Thoracic aorta (tissue), 2 donors: Measurements from ENCODE around the gene EPHB3. TPM values are rescaled to one million over a fixed set of nuclear protein-coding genes. Genes with fewer than 3 reads are reported as not detected.

Experiments
- ATAC-seq: fragments of 150-250 bp; one replicate; pipeline ENCODE4 v1.8.0; 2017; ENCODE audit warnings: low read depth; ENCODE audit not compliant: insufficient number of reproducible peaks, low FRiP score
- DNase-seq: peaks from one replicate; pipeline ENCODE4 v3.0.0-alpha.2; 2020; ENCODE audit warnings: low spot score
- H3K27ac ChIP-seq, 2 donors: fragments of 200-600 bp; sonication (generic); 1 replicate in 1 of 2; 2 replicates in 1 of 2; pipeline ENCODE4 v1.5.1; 2016; ENCODE audit warnings: mild to moderate bottlenecking in 2 of 2, moderate library complexity in 2 of 2
- H3K27me3 ChIP-seq: fragments of 200-600 bp; sonication (generic); replicated peaks from 2 replicates; pipeline ENCODE4 v1.6.0; 2016; ENCODE audit warnings: mild to moderate bottlenecking; ENCODE audit not compliant: insufficient read depth
- H3K36me3 ChIP-seq: fragments of 200-600 bp; sonication (generic); one replicate; pipeline ENCODE4 v1.5.1; 2016
- H3K4me1 ChIP-seq, 2 donors: fragments of 200-600 bp; sonication (generic); 1 replicate in 1 of 2; 2 replicates in 1 of 2; pipeline versions ENCODE4 v1.5.1 to v1.6.0; 2016; ENCODE audit warnings: low read depth in 2 of 2, mild to moderate bottlenecking in 1 of 2; ENCODE audit not compliant: control insufficient read depth in 1 of 2
- H3K4me3 ChIP-seq: fragments of 200-600 bp; sonication (generic); 2 replicates; pipeline ENCODE4 v1.5.1; 2016; ENCODE audit warnings: mild to moderate bottlenecking
- H3K9me3 ChIP-seq: fragments of 200-600 bp; sonication (generic); 2 replicates; pipeline ENCODE4 v1.5.1; 2016
- CTCF ChIP-seq: fragments of 200-600 bp; sonication (generic); IDR thresholded peaks from one replicate; pipeline ENCODE4 v1.5.1; 2019; ENCODE audit warnings: antibody characterized with exemption
- total RNA-seq, 2 donors: library from RNA; depleted of rRNA; stranded (reverse); fragments of >200 nt; gene quantifications; one replicate each; pipeline versions ENCODE4 v1.1.0 to v1.2.3, GENCODE V29; 2016

The EPHB3 gene
- total RNA-seq, 2 donors from 2014 or later = 2.8 to 5.0 TPM

- H3K36me3 ChIP-seq = no peaks in the 10 kb centered on the region
- DNase-seq = no peak
- peak; percentile 44 for TF ChIP-seq CTCF
- no peaks in the 10 kb centered on the region for H3K27me3 ChIP-seq
- peaks cover 0 to 7% of the 10 kb centered on the region in 2 donors for H3K4me1 ChIP-seq
- no peaks in the 10 kb centered on the region for H3K9me3 ChIP-seq
- H3K27ac ChIP-seq = no peak overlapping the region
- no peak for ATAC-seq
- H3K4me3 ChIP-seq = no peak overlapping the region
Measured at GRCh38 chr3:184540777-184541681, 20.6 kb upstream of the EPHB3 start.

GRCh38 chr3:184541886-184542562 is 19.6 kb upstream of the EPHB3 start:
- Histone ChIP-seq H3K27me3 (no peaks in the 10 kb centered on the region), H3K9me3 (no peaks in the 10 kb centered on the region), H3K4me3 (no peak overlapping the region), H3K4me1 (peaks cover 0 to 7% of the 10 kb centered on the region in 2 donors), H3K36me3 (no peaks in the 10 kb centered on the region), H3K27ac (no peak overlapping the region)
- TF ChIP-seq CTCF = no peak
- DNase-seq = no peak
- ATAC-seq = no peak

GRCh38 chr3:184542577-184542976 is 19.0 kb upstream of the EPHB3 start:
- ATAC-seq (no peak), DNase-seq (no peak)
- Histone ChIP-seq H3K27me3 (no peaks in the 10 kb centered on the region), H3K27ac (no peak overlapping the region), H3K36me3 (no peaks in the 10 kb centered on the region), H3K4me1 (peaks cover 0 to 7% of the 10 kb centered on the region in 2 donors), H3K9me3 (no peaks in the 10 kb centered on the region), H3K4me3 (no peak overlapping the region)
- TF ChIP-seq CTCF = no peak

GRCh38 chr3:184543256-184543655 is 18.3 kb upstream of the EPHB3 start:
- Histone ChIP-seq H3K27me3 (no peaks in the 10 kb centered on the region), H3K4me1 (peaks cover 0 to 7% of the 10 kb centered on the region in 2 donors), H3K27ac (no peak overlapping the region), H3K4me3 (no peak overlapping the region), H3K36me3 (no peaks in the 10 kb centered on the region), H3K9me3 (no peaks in the 10 kb centered on the region)
- DNase-seq (no peak), ATAC-seq (no peak)
- no peak for TF ChIP-seq CTCF

GRCh38 chr3:184543843-184544512 is 17.6 kb upstream of the EPHB3 start:
- Histone ChIP-seq H3K27me3 (no peaks in the 10 kb centered on the region), H3K36me3 (no peaks in the 10 kb centered on the region), H3K4me3 (peak overlapping the region; percentile 8), H3K9me3 (no peaks in the 10 kb centered on the region), H3K27ac (no peak overlapping the region), H3K4me1 (peaks cover 0 to 7% of the 10 kb centered on the region in 2 donors)
- peak; percentile 96 for TF ChIP-seq CTCF
- ATAC-seq (peak; percentile 48), DNase-seq (peak; percentile 33)
